Measurements from ENCODE around the gene EFCAB6. TPM values are rescaled to one million over a fixed set of nuclear protein-coding genes. Genes with fewer than 3 reads are reported as not detected.

Gene EFCAB6
- total RNA-seq, 1 experiment from 2014 or later, result 0.52 TPM

GRCh38 chr22:43743929-43744643 is 68.0 kb downstream of the EFCAB6 start:
- Histone ChIP-seq H4K20me1 (ENCODE audit: insufficient read depth) (no peaks in the 10 kb centered on the region), H3K9me2 (ENCODE audit: insufficient read depth) (no peaks in the 10 kb centered on the region), H3K27me3 (ENCODE audit: insufficient read depth, low read length) (peaks cover 62% of the 10 kb centered on the region), H3K9ac (ENCODE audit: low read length) (no peak overlapping the region), H3K4me3 (replicated peaks in 1 of 2; ENCODE audit: low read depth in 1 of 2, low read length in 2 of 2) (no peak overlapping the region), H3K4me2 (ENCODE audit: low read length) (no peak overlapping the region), H3K36me3 (ENCODE audit: control insufficient read depth in 1 of 2, insufficient read depth in 2 of 2, low read length in 2 of 2) (no peaks in the 10 kb centered on the region), H3K27ac (ENCODE audit: low read depth, low read length) (no peak overlapping the region), H2AFZ (ENCODE audit: low read depth, low read length, poor library complexity, severe bottlenecking) (no peak overlapping the region), H3K9me3 (ENCODE audit: control insufficient read depth in 1 of 2, insufficient read depth in 1 of 2, low read depth in 1 of 2, low read length in 2 of 2) (no peaks in the 10 kb centered on the region), H3K79me2 (ENCODE audit: insufficient read depth, low read length) (no peaks in the 10 kb centered on the region), H3K4me1 (ENCODE audit: control insufficient read depth in 1 of 2, insufficient read depth in 2 of 2, low read length in 2 of 2) (no peaks in the 10 kb centered on the region)
- intact Hi-C loops (cut with micrococcal nuclease), result loop anchor here (1.0 kb wide), 1 partner anchor 356 kb away; no protein-coding TSS in a partner anchor
- ATAC-seq (no peak), DNase-seq (ENCODE audit: low read depth, low spot score) (no peak)
- ChIA-PET POLR2A (no interaction called here), RAD21 (ENCODE audit: low non-redundant PET in 1 of 2, low total read pairs in 2 of 2, uncharacterized antibody in 2 of 2, unreplicated experiment in 2 of 2) (no interaction called here), CTCF (interaction anchor here (0.5 kb wide), 1 partner anchor 340 kb away, joined by 3 read pairs; no protein-coding TSS in a partner anchor)
- BruUV-seq (replicated peaks), result no TSS peak
- TF ChIP-seq, protein P1, sequence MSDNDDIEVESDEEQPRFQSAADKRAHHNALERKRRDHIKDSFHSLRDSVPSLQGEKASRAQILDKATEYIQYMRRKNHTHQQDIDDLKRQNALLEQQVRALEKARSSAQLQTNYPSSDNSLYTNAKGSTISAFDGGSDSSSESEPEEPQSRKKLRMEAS (IDR thresholded peaks at IDR 0.05), result no peak
- TF ChIP-seq POLR2A (IDR thresholded peaks at IDR 0.05; ENCODE audit: borderline replicate concordance, extremely low read depth, insufficient read depth, insufficient read length) (no peak), SRF (IDR thresholded peaks at IDR 0.05; ENCODE audit: low read depth) (no peak), CBX3 (IDR thresholded peaks at IDR 0.05; ENCODE audit: low read depth) (no peak), JUND (IDR thresholded peaks at IDR 0.05) (no peak), SIN3A (IDR thresholded peaks at IDR 0.05; ENCODE audit: low read depth) (no peak), EZH2 (IDR thresholded peaks at IDR 0.05) (no peak), SP1 (IDR thresholded peaks at IDR 0.05; ENCODE audit: low read depth) (no peak), YY1 (IDR thresholded peaks at IDR 0.05; ENCODE audit: extremely low read depth, insufficient replicate concordance, low read depth, low read length) (no peak), ZBTB33 (IDR thresholded peaks at IDR 0.05; ENCODE audit: extremely low read depth, insufficient replicate concordance, low read length) (no peak), FOSL1 (IDR thresholded peaks at IDR 0.05; ENCODE audit: low read depth) (no peak), RAD21 (IDR thresholded peaks at IDR 0.05; ENCODE audit: low read depth) (no peak), CTCF (IDR thresholded peaks at IDR 0.05 in 2 of 3, conservative IDR thresholded peaks at IDR 0.05 in 1 of 3; ENCODE audit: borderline replicate concordance in 1 of 3, insufficient read depth in 1 of 3, low read depth in 2 of 3, low read length in 2 of 3) (no peak), POLR2AphosphoS5 (IDR thresholded peaks at IDR 0.05; ENCODE audit: low read depth, low read length) (no peak), ZNF274 (IDR thresholded peaks at IDR 0.05; ENCODE audit: low read depth, low read length) (no peak), EZH2phosphoT487 (IDR thresholded peaks at IDR 0.05; ENCODE audit: borderline replicate concordance) (no peak), ZFX (IDR thresholded peaks at IDR 0.05) (no peak), TCF7L2 (IDR thresholded peaks at IDR 0.05; ENCODE audit: borderline replicate concordance, extremely low read depth, insufficient read depth, insufficient read length) (no peak)
- TF ChIP-seq, protein P2, sequence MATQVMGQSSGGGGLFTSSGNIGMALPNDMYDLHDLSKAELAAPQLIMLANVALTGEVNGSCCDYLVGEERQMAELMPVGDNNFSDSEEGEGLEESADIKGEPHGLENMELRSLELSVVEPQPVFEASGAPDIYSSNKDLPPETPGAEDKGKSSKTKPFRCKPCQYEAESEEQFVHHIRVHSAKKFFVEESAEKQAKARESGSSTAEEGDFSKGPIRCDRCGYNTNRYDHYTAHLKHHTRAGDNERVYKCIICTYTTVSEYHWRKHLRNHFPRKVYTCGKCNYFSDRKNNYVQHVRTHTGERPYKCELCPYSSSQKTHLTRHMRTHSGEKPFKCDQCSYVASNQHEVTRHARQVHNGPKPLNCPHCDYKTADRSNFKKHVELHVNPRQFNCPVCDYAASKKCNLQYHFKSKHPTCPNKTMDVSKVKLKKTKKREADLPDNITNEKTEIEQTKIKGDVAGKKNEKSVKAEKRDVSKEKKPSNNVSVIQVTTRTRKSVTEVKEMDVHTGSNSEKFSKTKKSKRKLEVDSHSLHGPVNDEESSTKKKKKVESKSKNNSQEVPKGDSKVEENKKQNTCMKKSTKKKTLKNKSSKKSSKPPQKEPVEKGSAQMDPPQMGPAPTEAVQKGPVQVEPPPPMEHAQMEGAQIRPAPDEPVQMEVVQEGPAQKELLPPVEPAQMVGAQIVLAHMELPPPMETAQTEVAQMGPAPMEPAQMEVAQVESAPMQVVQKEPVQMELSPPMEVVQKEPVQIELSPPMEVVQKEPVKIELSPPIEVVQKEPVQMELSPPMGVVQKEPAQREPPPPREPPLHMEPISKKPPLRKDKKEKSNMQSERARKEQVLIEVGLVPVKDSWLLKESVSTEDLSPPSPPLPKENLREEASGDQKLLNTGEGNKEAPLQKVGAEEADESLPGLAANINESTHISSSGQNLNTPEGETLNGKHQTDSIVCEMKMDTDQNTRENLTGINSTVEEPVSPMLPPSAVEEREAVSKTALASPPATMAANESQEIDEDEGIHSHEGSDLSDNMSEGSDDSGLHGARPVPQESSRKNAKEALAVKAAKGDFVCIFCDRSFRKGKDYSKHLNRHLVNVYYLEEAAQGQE (IDR thresholded peaks at IDR 0.05; ENCODE audit: low read depth), result no peak
